K562 (cell line): Measurements from ENCODE around the gene RBM20. TPM values are rescaled to one million over a fixed set of nuclear protein-coding genes. Genes with fewer than 3 reads are reported as not detected.

ENCODE experiments used
- ATAC-seq: fragments of 200-7000 bp; cut with Tn5 transposase; 3 replicates; pipeline ENCODE4 v1.9.1; 2020; ENCODE audit warnings: moderate library complexity
- BruUV-seq: library from RNA; stranded (reverse); fragments of 400-500 nt; replicated peaks from 2 replicates; lab custom pipeline; 2021; lab: Mats Ljungman, UMichigan
- CTCF ChIA-PET: fragments of 300-600 bp; formaldehyde crosslinking; extraction: SDS; loops from one replicate; lab custom pipeline; 2021; ENCODE audit warnings: low intra/inter-chr PET ratio; lab: Yijun Ruan, JAX
- POLR2A ChIA-PET: fragments of 300-600, 350-650 bp; sonication (Branson Sonifier 250); formaldehyde crosslinking; extraction: SDS; loops from one replicate; lab custom pipeline; 2021; ENCODE audit warnings: antibody characterized with exemption, inconsistent platforms; lab: Yijun Ruan, JAX
- DNase-seq, 4 experiments: peaks; one replicate each; pipeline versions ENCODE4 v3.0.0 to v3.0.0-alpha.2; 2011 to 2018; ENCODE audit warnings: low spot score in 3 of 4, mixed read lengths in 3 of 4; ENCODE audit errors: extremely low read depth in 1 of 4
- FAIRE-seq: peaks from 2 replicates; lab custom pipeline; 2011; peaks lifted over from hg19 to GRCh38; lab: Jason Lieb, UNC
- H2AFZ ChIP-seq: 2 replicates; pipeline ENCODE4 v1.6.0; 2011; ENCODE audit warnings: low read depth, low read length, control low read depth, inconsistent platforms
- H3K27ac ChIP-seq: fragments of 200-600 bp; 3 replicates; pipeline ENCODE4 v1.8.0; 2011; ENCODE audit warnings: low read depth, mild to moderate bottlenecking, control low read depth, inconsistent platforms, low read length, moderate library complexity, mixed read lengths; ENCODE audit errors: extremely low read depth
- H3K27me3 ChIP-seq, 2 experiments: fragments of 300-600 bp in 1 of 2; 2 replicates in 1 of 2; 3 replicates in 1 of 2; pipeline versions ENCODE4 v1.6.0 to v1.8.0; 2011; ENCODE audit warnings: inconsistent platforms in 2 of 2, low read length in 2 of 2, mild to moderate bottlenecking in 1 of 2, mixed read lengths in 1 of 2, moderate library complexity in 1 of 2; ENCODE audit not compliant: control insufficient read depth in 2 of 2, insufficient read depth in 2 of 2
- H3K36me3 ChIP-seq: fragments of 300-600 bp; 3 replicates; pipeline ENCODE4 v1.8.0; 2011; ENCODE audit warnings: mild to moderate bottlenecking, low read length, inconsistent platforms; ENCODE audit not compliant: control insufficient read depth, insufficient read depth
- H3K4me1 ChIP-seq, 2 experiments: fragments of 200-600 bp in 1 of 2; replicated peaks in 1 of 2; 2 replicates in 1 of 2; 3 replicates in 1 of 2; pipeline versions ENCODE4 v1.5.1 to v1.8.0; 2011; ENCODE audit warnings: inconsistent platforms in 2 of 2, low read length in 2 of 2, mild to moderate bottlenecking in 1 of 2, mixed read lengths in 1 of 2, moderate library complexity in 1 of 2; ENCODE audit not compliant: control insufficient read depth in 2 of 2, insufficient read depth in 2 of 2
- H3K4me2 ChIP-seq: 2 replicates; pipeline ENCODE4 v1.6.1; 2011; ENCODE audit warnings: low read length, control low read depth, inconsistent platforms, mixed read lengths; ENCODE audit not compliant: insufficient read depth
- H3K4me3 ChIP-seq: fragments of 200-600 bp; sonication (generic), shearing (Covaris generic); 2 replicates; pipeline ENCODE4 v1.5.1; 2016; ENCODE audit warnings: control low read depth, inconsistent platforms
- H3K79me2 ChIP-seq: fragments of 200-600 bp; 3 replicates; pipeline ENCODE4 v1.8.0; 2011; ENCODE audit warnings: low read length, inconsistent platforms; ENCODE audit not compliant: control insufficient read depth, insufficient read depth
- H3K9ac ChIP-seq, 2 experiments: 2 replicates each; pipeline versions ENCODE4 v1.6.0 to v1.6.1; 2011; ENCODE audit warnings: low read depth in 2 of 2, low read length in 2 of 2, control low read depth in 1 of 2, inconsistent platforms in 1 of 2, mild to moderate bottlenecking in 1 of 2, mixed read lengths in 1 of 2; ENCODE audit not compliant: insufficient read depth in 1 of 2
- H3K9me1 ChIP-seq: one replicate; pipeline ENCODE4 v1.6.0; 2011; ENCODE audit warnings: inconsistent platforms, mild to moderate bottlenecking, low read length, moderate library complexity; ENCODE audit not compliant: control insufficient read depth, insufficient read depth
- H3K9me3 ChIP-seq: replicated peaks from 2 replicates; pipeline ENCODE4 v1.5.1; 2011; ENCODE audit warnings: low read depth, low read length, inconsistent platforms; ENCODE audit not compliant: control insufficient read depth, insufficient read depth
- H4K20me1 ChIP-seq: replicated peaks from 2 replicates; pipeline ENCODE4 v1.6.1; 2011; ENCODE audit warnings: low read length, inconsistent platforms, mixed read lengths; ENCODE audit not compliant: control insufficient read depth, insufficient read depth
- CTBP1 ChIP-seq: fragments of 450-650 bp; IDR thresholded peaks from 2 replicates; pipeline ENCODE4 v1.6.1; 2016; ENCODE audit warnings: borderline replicate concordance
- MCM7 ChIP-seq, 2 experiments: fragments of 450-650 bp; IDR thresholded peaks; 2 replicates each; pipeline ENCODE4 v1.6.1; 2016 to 2018
- RBM34 ChIP-seq: fragments of 200-400 bp; formaldehyde crosslinking; IDR thresholded peaks from 2 replicates; pipeline ENCODE4 v1.6.1; 2018; ENCODE audit warnings: low read length, borderline replicate concordance; ENCODE audit not compliant: insufficient read depth
- TEAD2 ChIP-seq: fragments of 450-650 bp; IDR thresholded peaks from 2 replicates; pipeline ENCODE4 v1.6.1; 2016; ENCODE audit warnings: missing genetic modification characterization, control low read depth, missing compliant biosample characterization
- WGBS: fragments of 100-300 bp; shearing (Covaris generic); methylation state at CpG from one replicate; pipeline ENCODE4 v1.1.6; 2016; ENCODE audit warnings: low coverage, mixed read lengths; ENCODE audit not compliant: insufficient coverage; ENCODE audit errors: missing lambda C conversion rate; 5-methylcytosine and 5-hydroxymethylcytosine counted together
- in situ Hi-C: fragments of 300-500 bp; cut with MboI; formaldehyde crosslinking; loops from 4 replicates; pipeline ENCODE4 v1.15.0; 2018; ENCODE audit warnings: inconsistent platforms, mixed read lengths
- intact Hi-C: fragments of 100-400 bp; cut with micrococcal nuclease; formaldehyde crosslinking; loops from 2 replicates; pipeline ENCODE4 v1.14.2; 2022
- polyA plus RNA-seq, 8 experiments: library from polyadenylated mRNA; depleted of rRNA in 4 of 8; stranded (reverse) in 5 of 8; unstranded in 3 of 8; fragments of >200 nt; fragmentation: Nextera tagmentation in 2 of 8; fragmentation: Illumina TruSeq in 1 of 8; extraction: Ambion mirVana in 2 of 8; extraction: Trizol in 1 of 8; gene quantifications; 2 replicates each; pipeline versions ENCODE4 v1.2.1 to v1.2.3, GENCODE V29; 2011 to 2014; ENCODE audit warnings: inconsistent platforms in 1 of 8, missing spikeins in 1 of 8
- total RNA-seq, 7 experiments: library from RNA; depleted of rRNA in 6 of 7; stranded (reverse); fragments of >200 nt in 6 of 7; fragmentation: Illumina TruSeq in 2 of 7; extraction: Trizol in 2 of 7; gene quantifications; 2 replicates each; pipeline versions ENCODE4 v1.2.1 to v1.2.3, GENCODE V29; 2011 to 2021; ENCODE audit warnings: low replicate concordance in 1 of 7
- TF ChIP-seq, protein P1 (sequence below): sonication (generic); formaldehyde crosslinking; IDR thresholded peaks from 2 replicates; pipeline ENCODE4 v1.8.1; 2023; ENCODE audit warnings: mild to moderate bottlenecking, missing genetic modification reagents
- TF ChIP-seq, protein P2 (sequence below), 2 experiments: fragments of 450-650 bp; IDR thresholded peaks; 2 replicates each; pipeline ENCODE4 v1.6.1; 2018; ENCODE audit warnings: mild to moderate bottlenecking in 2 of 2, low read depth in 1 of 2; ENCODE audit not compliant: partially characterized antibody in 2 of 2

The RBM20 gene
- total and polyA plus RNA-seq, 9 of the 15 experiments (the other 6 are each of a cell fraction or from before 2014, with no cell fraction given) = 0.63 to 5.7 (median 3.2) TPM

DNA sequence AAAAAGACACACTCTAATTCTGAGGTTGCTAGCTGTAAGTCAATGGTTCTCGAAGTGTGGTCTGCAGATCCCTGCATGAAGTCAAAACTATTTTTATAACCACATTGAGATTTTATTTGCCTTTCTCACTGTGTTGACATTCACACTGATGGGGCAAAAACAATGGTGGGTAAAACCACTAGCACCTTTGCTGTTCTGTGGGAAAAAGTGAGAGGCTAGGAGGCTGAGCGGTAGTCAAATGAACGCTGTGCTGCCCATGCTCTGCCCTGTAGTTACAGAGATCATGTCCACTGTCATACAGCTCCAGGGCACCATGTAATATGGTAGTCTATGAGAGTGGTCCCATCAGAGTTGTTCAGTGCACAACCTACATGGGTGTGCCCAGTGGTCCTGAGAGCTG, 206.0 kb downstream of the RBM20 start:
- 65% methylated on average over 3 of the region's 3 CpGs for WGBS
- no TSS peak for BruUV-seq
- ATAC-seq = no peak
- in situ Hi-C loops (no loop called here), intact Hi-C loops (no loop called here)
- DNase-seq = no peak
- no peaks in the 10 kb centered on the region for H3K9me1 ChIP-seq
- no peak overlapping the region for H3K27ac ChIP-seq
- CTCF ChIA-PET = no interaction called here
- no peaks in the 10 kb centered on the region for H3K27me3 ChIP-seq
- H3K9me3 ChIP-seq = no peaks in the 10 kb centered on the region; the same call in 1 of the 2 replicates
- H2AFZ ChIP-seq = no peak overlapping the region
- H3K4me1 ChIP-seq = peaks cover 0 to 3% of the 10 kb centered on the region in 2 experiments; a peak in 2 of 5 replicates
- no peaks in the 10 kb centered on the region for H4K20me1 ChIP-seq
- no peaks in the 10 kb centered on the region for H3K79me2 ChIP-seq
- POLR2A ChIA-PET = no interaction called here
- H3K4me3 ChIP-seq = no peak overlapping the region
- no peaks in the 10 kb centered on the region for H3K36me3 ChIP-seq
- H3K9ac ChIP-seq = no peak overlapping the region
- no peak overlapping the region for H3K4me2 ChIP-seq
- no peak for FAIRE-seq
- TF ChIP-seq, protein P1, sequence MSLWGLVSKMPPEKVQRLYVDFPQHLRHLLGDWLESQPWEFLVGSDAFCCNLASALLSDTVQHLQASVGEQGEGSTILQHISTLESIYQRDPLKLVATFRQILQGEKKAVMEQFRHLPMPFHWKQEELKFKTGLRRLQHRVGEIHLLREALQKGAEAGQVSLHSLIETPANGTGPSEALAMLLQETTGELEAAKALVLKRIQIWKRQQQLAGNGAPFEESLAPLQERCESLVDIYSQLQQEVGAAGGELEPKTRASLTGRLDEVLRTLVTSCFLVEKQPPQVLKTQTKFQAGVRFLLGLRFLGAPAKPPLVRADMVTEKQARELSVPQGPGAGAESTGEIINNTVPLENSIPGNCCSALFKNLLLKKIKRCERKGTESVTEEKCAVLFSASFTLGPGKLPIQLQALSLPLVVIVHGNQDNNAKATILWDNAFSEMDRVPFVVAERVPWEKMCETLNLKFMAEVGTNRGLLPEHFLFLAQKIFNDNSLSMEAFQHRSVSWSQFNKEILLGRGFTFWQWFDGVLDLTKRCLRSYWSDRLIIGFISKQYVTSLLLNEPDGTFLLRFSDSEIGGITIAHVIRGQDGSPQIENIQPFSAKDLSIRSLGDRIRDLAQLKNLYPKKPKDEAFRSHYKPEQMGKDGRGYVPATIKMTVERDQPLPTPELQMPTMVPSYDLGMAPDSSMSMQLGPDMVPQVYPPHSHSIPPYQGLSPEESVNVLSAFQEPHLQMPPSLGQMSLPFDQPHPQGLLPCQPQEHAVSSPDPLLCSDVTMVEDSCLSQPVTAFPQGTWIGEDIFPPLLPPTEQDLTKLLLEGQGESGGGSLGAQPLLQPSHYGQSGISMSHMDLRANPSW (CRISPR knock-in tag) = no peak
- TF ChIP-seq CTBP1 (no peak), MCM7 (IDR thresholded peaks at IDR 0.05) (no peak), TEAD2 (tag) (no peak), RBM34 (no peak)
- TF ChIP-seq, protein P2, sequence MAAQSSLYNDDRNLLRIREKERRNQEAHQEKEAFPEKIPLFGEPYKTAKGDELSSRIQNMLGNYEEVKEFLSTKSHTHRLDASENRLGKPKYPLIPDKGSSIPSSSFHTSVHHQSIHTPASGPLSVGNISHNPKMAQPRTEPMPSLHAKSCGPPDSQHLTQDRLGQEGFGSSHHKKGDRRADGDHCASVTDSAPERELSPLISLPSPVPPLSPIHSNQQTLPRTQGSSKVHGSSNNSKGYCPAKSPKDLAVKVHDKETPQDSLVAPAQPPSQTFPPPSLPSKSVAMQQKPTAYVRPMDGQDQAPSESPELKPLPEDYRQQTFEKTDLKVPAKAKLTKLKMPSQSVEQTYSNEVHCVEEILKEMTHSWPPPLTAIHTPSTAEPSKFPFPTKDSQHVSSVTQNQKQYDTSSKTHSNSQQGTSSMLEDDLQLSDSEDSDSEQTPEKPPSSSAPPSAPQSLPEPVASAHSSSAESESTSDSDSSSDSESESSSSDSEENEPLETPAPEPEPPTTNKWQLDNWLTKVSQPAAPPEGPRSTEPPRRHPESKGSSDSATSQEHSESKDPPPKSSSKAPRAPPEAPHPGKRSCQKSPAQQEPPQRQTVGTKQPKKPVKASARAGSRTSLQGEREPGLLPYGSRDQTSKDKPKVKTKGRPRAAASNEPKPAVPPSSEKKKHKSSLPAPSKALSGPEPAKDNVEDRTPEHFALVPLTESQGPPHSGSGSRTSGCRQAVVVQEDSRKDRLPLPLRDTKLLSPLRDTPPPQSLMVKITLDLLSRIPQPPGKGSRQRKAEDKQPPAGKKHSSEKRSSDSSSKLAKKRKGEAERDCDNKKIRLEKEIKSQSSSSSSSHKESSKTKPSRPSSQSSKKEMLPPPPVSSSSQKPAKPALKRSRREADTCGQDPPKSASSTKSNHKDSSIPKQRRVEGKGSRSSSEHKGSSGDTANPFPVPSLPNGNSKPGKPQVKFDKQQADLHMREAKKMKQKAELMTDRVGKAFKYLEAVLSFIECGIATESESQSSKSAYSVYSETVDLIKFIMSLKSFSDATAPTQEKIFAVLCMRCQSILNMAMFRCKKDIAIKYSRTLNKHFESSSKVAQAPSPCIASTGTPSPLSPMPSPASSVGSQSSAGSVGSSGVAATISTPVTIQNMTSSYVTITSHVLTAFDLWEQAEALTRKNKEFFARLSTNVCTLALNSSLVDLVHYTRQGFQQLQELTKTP (IDR thresholded peaks at IDR 0.05; ENCODE audit: low read depth in 1 of 2, partially characterized antibody in 2 of 2) = no peak
